KMS-11 (cell line): ENCODE results near the gene PCDHGB1.
"Not testable (repeated sequence)": the region's sequence is repeated elsewhere in the genome, so short reads cannot be mapped to it uniquely, and the experiment has no call there.

ENCODE experiments used
- H2AFZ ChIP-seq: fragments of 200-600 bp; sonication (generic); 2 replicates; pipeline ENCODE4 v1.6.1; 2016; ENCODE audit warnings: antibody characterized with exemption, mixed run types, low read depth
- H3K27ac ChIP-seq: fragments of 200-600 bp; sonication (generic); 2 replicates; pipeline ENCODE4 v1.6.1; 2016; ENCODE audit warnings: mild to moderate bottlenecking, mixed run types
- H3K27me3 ChIP-seq: fragments of 200-600 bp; sonication (generic); 2 replicates; pipeline ENCODE4 v1.6.1; 2017; ENCODE audit warnings: mild to moderate bottlenecking, low read depth, mixed run types, moderate library complexity; ENCODE audit not compliant: insufficient read depth
- H3K36me3 ChIP-seq: fragments of 200-600 bp; sonication (generic); 2 replicates; pipeline ENCODE4 v1.6.1; 2017; ENCODE audit warnings: mild to moderate bottlenecking, mixed run types; ENCODE audit not compliant: insufficient read depth
- H3K4me1 ChIP-seq: fragments of 200-600 bp; sonication (generic); 2 replicates; pipeline ENCODE4 v1.6.1; 2016; ENCODE audit warnings: mild to moderate bottlenecking, low read depth, mixed run types; ENCODE audit not compliant: poor library complexity, severe bottlenecking
- H3K4me2 ChIP-seq: fragments of 200-600 bp; sonication (generic); 2 replicates; pipeline ENCODE4 v1.7.0; 2016; ENCODE audit warnings: mild to moderate bottlenecking, mixed run types
- H3K4me3 ChIP-seq: fragments of 200-600 bp; sonication (generic); IDR thresholded peaks from 2 replicates; pipeline ENCODE4 v1.6.1; 2017; ENCODE audit warnings: low read depth, low read length, mixed read lengths; ENCODE audit not compliant: insufficient read depth
- H3K79me2 ChIP-seq: fragments of 200-600 bp; sonication (generic); 2 replicates; pipeline ENCODE4 v1.6.1; 2016; ENCODE audit warnings: low read depth, mixed run types; ENCODE audit not compliant: insufficient read depth
- H3K9ac ChIP-seq: fragments of 200-600 bp; sonication (generic); 2 replicates; pipeline ENCODE4 v1.6.1; 2016; ENCODE audit warnings: mild to moderate bottlenecking, mixed run types
- H4K20me1 ChIP-seq: fragments of 200-600 bp; sonication (generic); 2 replicates; pipeline ENCODE4 v1.6.1; 2016; ENCODE audit warnings: mild to moderate bottlenecking, mixed run types; ENCODE audit not compliant: insufficient read depth
- TF ChIP-seq, protein P1 (sequence below): fragments of 200-600 bp; sonication (generic); conservative IDR thresholded peaks from 2 replicates; pipeline ENCODE4 v1.6.1; 2017; ENCODE audit warnings: low read depth, mild to moderate bottlenecking, antibody characterized with exemption, low read length, moderate library complexity, mixed read lengths

The PCDHGB1 gene

GRCh38 chr5:141397756-141398551 lies 48.1 kb downstream of the PCDHGB1 start, which contains the start of gene PCDHGB5:
Gene PCDHGB5 (plus strand): TSS chr5:141397947. CDS start chr5:141398128, 181 bp downstream.
- H3K27me3 ChIP-seq, H4K20me1 ChIP-seq, H3K4me3 ChIP-seq, H3K36me3 ChIP-seq, H3K27ac ChIP-seq, H3K4me2 ChIP-seq, H3K79me2 ChIP-seq, H3K4me1 ChIP-seq, H2AFZ ChIP-seq, H3K9ac ChIP-seq: not testable (repeated sequence)
- TF ChIP-seq, protein P1, sequence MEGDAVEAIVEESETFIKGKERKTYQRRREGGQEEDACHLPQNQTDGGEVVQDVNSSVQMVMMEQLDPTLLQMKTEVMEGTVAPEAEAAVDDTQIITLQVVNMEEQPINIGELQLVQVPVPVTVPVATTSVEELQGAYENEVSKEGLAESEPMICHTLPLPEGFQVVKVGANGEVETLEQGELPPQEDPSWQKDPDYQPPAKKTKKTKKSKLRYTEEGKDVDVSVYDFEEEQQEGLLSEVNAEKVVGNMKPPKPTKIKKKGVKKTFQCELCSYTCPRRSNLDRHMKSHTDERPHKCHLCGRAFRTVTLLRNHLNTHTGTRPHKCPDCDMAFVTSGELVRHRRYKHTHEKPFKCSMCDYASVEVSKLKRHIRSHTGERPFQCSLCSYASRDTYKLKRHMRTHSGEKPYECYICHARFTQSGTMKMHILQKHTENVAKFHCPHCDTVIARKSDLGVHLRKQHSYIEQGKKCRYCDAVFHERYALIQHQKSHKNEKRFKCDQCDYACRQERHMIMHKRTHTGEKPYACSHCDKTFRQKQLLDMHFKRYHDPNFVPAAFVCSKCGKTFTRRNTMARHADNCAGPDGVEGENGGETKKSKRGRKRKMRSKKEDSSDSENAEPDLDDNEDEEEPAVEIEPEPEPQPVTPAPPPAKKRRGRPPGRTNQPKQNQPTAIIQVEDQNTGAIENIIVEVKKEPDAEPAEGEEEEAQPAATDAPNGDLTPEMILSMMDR: peak; percentile 47

- H3K4me3 ChIP-seq: no peak overlapping the region
These were observed 48.7 kb downstream of the PCDHGB1 start for GRCh38 chr5:141398608-141399007.

DNA sequence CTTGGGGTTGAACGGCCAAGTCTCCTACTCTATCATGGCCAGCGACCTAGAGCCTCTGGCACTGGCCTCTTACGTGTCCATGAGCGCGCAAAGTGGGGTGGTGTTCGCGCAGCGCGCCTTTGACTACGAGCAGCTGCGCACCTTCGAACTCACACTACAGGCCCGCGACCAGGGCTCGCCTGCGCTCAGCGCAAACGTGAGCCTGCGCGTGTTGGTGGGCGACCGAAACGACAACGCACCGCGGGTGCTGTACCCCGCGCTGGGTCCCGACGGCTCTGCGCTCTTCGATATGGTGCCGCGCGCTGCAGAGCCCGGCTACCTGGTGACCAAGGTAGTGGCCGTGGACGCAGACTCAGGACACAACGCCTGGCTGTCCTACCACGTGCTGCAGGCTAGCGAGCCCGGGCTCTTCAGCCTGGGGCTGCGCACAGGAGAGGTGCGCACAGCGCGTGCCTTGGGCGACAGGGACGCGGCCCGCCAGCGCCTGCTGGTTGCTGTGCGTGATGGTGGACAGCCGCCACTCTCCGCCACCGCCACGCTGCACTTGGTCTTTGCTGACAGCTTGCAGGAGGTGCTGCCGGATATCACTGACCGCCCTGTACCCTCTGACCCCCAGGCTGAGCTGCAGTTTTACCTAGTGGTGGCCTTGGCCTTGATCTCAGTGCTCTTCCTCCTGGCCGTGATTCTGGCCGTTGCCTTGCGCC lies 49.8 kb downstream of the PCDHGB1 start:
- Histone ChIP-seq H3K79me2 (no peaks in the 10 kb centered on the region), H2AFZ (no peak overlapping the region), H3K4me2 (no peak overlapping the region)

More at GRCh38 chr5:141398608-141399007, 48.7 kb downstream of the PCDHGB1 start:
- TF ChIP-seq, protein P1: no peak
- no peaks in the 10 kb centered on the region for H3K4me1 ChIP-seq
- no peak overlapping the region for H2AFZ ChIP-seq
- H3K9ac ChIP-seq: no peak overlapping the region
- H3K27ac ChIP-seq: no peak overlapping the region
- H3K4me2 ChIP-seq: no peak overlapping the region
- no peaks in the 10 kb centered on the region for H3K36me3 ChIP-seq
- no peaks in the 10 kb centered on the region for H3K79me2 ChIP-seq
- no peaks in the 10 kb centered on the region for H3K27me3 ChIP-seq
- no peaks in the 10 kb centered on the region for H4K20me1 ChIP-seq

More for the DNA sequence above, 49.8 kb downstream of the PCDHGB1 start:
- Histone ChIP-seq H3K36me3 (no peaks in the 10 kb centered on the region), H3K27ac (no peak overlapping the region), H3K27me3 (no peaks in the 10 kb centered on the region), H3K4me1 (no peaks in the 10 kb centered on the region), H3K4me3 (no peak overlapping the region), H4K20me1 (no peaks in the 10 kb centered on the region), H3K9ac (no peak overlapping the region)
- TF ChIP-seq, protein P1: no peak
